CD4-positive, alpha-beta T cell (primary cell): Measurements from ENCODE around the gene DAAM1. TPM values are rescaled to one million over a fixed set of nuclear protein-coding genes. Genes with fewer than 3 reads are reported as not detected.

Experiments used
- ATAC-seq: fragments of 200-7000 bp; cut with Tn5 transposase; one replicate; pipeline ENCODE4 v1.10.0; 2022; ENCODE audit warnings: mild to moderate bottlenecking; ENCODE audit not compliant: poor library complexity
- CTCF ChIA-PET: fragments of 350-600 bp; sonication (Branson Sonifier 250); formaldehyde crosslinking; loops from one replicate; lab custom pipeline; 2021; ENCODE audit warnings: antibody characterized with exemption, inconsistent platforms; lab: Charles Lee
- POLR2A ChIA-PET: fragments of 350-600 bp; sonication (Branson Sonifier 250); formaldehyde crosslinking; loops from one replicate; lab custom pipeline; 2021; ENCODE audit warnings: antibody characterized with exemption, inconsistent platforms; lab: Charles Lee
- DNase-seq, 14 experiments: peaks; one replicate each; pipeline ENCODE4 v3.0.0-alpha.2; 2013 to 2020; ENCODE audit warnings: mixed read lengths in 2 of 14
- H3K27ac ChIP-seq, 2 donors: one replicate each; pipeline versions ENCODE4 v1.5.1 to v1.7.0; 2013; ENCODE audit warnings: low read length in 2 of 2, low read depth in 1 of 2, mild to moderate bottlenecking in 1 of 2
- H3K27me3 ChIP-seq, 2 experiments: 1 replicate in 1 of 2; 2 replicates in 1 of 2; pipeline versions ENCODE4 v1.6.1 to v1.7.0; 2013; ENCODE audit warnings: low read length in 2 of 2, control low read depth in 1 of 2, mild to moderate bottlenecking in 1 of 2, moderate library complexity in 1 of 2; ENCODE audit not compliant: insufficient read depth in 2 of 2, control insufficient read depth in 1 of 2
- H3K36me3 ChIP-seq: one replicate; pipeline ENCODE4 v1.6.1; 2013; ENCODE audit warnings: low read length, control low read depth; ENCODE audit not compliant: insufficient read depth
- H3K4me1 ChIP-seq: one replicate; pipeline ENCODE4 v1.6.1; 2013; ENCODE audit warnings: low read length, control low read depth; ENCODE audit not compliant: insufficient read depth
- H3K4me3 ChIP-seq: one replicate; pipeline ENCODE4 v1.5.1; 2013; ENCODE audit warnings: mild to moderate bottlenecking, low read length, moderate library complexity
- H3K9me3 ChIP-seq, 2 experiments: 1 replicate in 1 of 2; 2 replicates in 1 of 2; pipeline versions ENCODE4 v1.6.1 to v1.7.0; 2013; ENCODE audit warnings: low read length in 2 of 2, mild to moderate bottlenecking in 2 of 2, control low read depth in 1 of 2, moderate library complexity in 1 of 2; ENCODE audit not compliant: control insufficient read depth in 1 of 2, insufficient read depth in 1 of 2
- H3K27ac Mint-ChIP-seq: one replicate; pipeline ENCODE4 v1.8.0; 2020; ENCODE audit warnings: mixed read lengths
- H3K27me3 Mint-ChIP-seq: one replicate; pipeline ENCODE4 v1.8.0; 2021; ENCODE audit warnings: mixed read lengths
- H3K36me3 Mint-ChIP-seq: one replicate; pipeline ENCODE4 v1.8.0; 2021; ENCODE audit warnings: low read depth, mixed read lengths
- H3K4me1 Mint-ChIP-seq: one replicate; pipeline ENCODE4 v1.8.0; 2021; ENCODE audit warnings: low read depth, mixed read lengths
- H3K4me3 Mint-ChIP-seq: one replicate; pipeline ENCODE4 v1.8.0; 2020; ENCODE audit warnings: mild to moderate bottlenecking, mixed read lengths
- H3K9me3 Mint-ChIP-seq: one replicate; pipeline ENCODE4 v1.8.0; 2020; ENCODE audit warnings: mixed read lengths
- CTCF ChIP-seq: fragments of 200-600 bp; IDR thresholded peaks from one replicate; pipeline ENCODE4 v1.8.0; 2022; ENCODE audit warnings: antibody characterized with exemption, mild to moderate bottlenecking
- intact Hi-C, 2 experiments: fragments of 100-400 bp; cut with DNase I in 1 of 2; cut with micrococcal nuclease in 1 of 2; formaldehyde crosslinking; loops; one replicate each; pipeline versions ENCODE4 v1.15.1 to v1.9.0; 2023 to 2025; cut with DNase I, micrococcal nuclease
- total RNA-seq, 174 experiments: library from RNA in 2 of 174; stranded (reverse) in 2 of 174; gene quantifications; one replicate each; pipeline ENCODE4 v1.2.3 and lab custom pipeline; 2021 to 2026

Gene DAAM1
- total RNA-seq, 2 experiments from 2014 or later = 7.4 to 8.8 TPM

DNA sequence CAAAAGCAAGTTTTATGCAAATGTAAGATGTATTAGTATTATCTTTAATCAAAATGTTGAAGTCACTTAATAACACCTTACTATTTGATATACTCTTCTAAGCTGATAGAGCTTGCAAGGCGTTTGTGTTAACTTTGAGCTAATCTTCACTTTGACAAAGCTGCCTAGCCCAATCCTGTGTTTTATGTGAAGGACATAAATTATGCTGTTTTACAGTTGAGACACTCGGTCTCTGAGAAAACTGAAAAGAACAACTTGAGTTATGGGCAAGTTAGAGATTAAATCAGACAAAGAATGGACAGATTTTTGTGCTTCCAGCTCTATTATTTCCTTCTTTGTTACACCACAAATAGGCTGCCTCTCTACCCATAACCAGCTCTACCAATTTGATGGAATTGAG is 42.0 kb upstream of the DAAM1 start:
- Mint-ChIP-seq H3K4me3 (no peak overlapping the region), H3K36me3 (no peaks in the 10 kb centered on the region), H3K9me3 (no peaks in the 10 kb centered on the region), H3K4me1 (no peaks in the 10 kb centered on the region), H3K27ac (no peak overlapping the region), H3K27me3 (no peaks in the 10 kb centered on the region)
- Histone ChIP-seq H3K4me1 (no peaks in the 10 kb centered on the region), H3K27me3 (no peaks in the 10 kb centered on the region), H3K27ac (no peak overlapping the region), H3K4me3 (no peak overlapping the region), H3K9me3 (no peaks in the 10 kb centered on the region), H3K36me3 (no peaks in the 10 kb centered on the region)
- no peak for DNase-seq
- intact Hi-C loops = no loop called here
- ChIA-PET CTCF (no interaction called here), POLR2A (interaction anchor here (0.9 kb wide), 1 partner anchor 42 kb away, joined by 3 read pairs; the partner anchor contains the start of gene DAAM1)
- TF ChIP-seq CTCF = no peak
- ATAC-seq = no peak

DNA sequence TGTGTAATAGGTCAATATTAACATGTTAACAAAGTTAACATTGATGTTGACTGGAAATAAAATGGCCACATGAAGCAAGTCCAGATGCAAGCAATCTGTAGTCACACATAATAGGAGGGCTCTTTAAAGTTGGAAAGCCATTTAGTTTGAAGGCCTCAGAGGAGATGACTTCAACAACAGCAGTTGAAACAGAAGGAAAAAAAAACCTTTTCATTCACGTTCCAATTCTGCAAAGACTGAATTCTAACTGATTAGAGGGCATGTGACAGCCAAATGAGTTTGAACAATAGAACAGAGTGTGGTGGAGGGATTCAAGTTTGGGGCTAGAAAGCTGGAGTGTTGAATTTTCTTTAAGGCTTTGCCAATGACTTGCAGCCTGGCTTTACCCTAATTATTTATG is 41.5 kb upstream of the DAAM1 start:
- intact Hi-C loops = no loop called here
- no peaks in the 10 kb centered on the region for H3K36me3 Mint-ChIP-seq
- H3K4me3 ChIP-seq = no peak overlapping the region
- no peaks in the 10 kb centered on the region for H3K9me3 Mint-ChIP-seq
- no peaks in the 10 kb centered on the region for H3K4me1 ChIP-seq
- H3K27me3 ChIP-seq = no peaks in the 10 kb centered on the region
- TF ChIP-seq CTCF = no peak
- H3K27ac ChIP-seq = no peak overlapping the region
- no peaks in the 10 kb centered on the region for H3K36me3 ChIP-seq
- ChIA-PET CTCF (no interaction called here), POLR2A (interaction anchor here (0.9 kb wide), 1 partner anchor 41 kb away, joined by 3 read pairs; the partner anchor contains the start of gene DAAM1)
- H3K27me3 Mint-ChIP-seq = no peaks in the 10 kb centered on the region
- no peak for DNase-seq
- H3K4me1 Mint-ChIP-seq = no peaks in the 10 kb centered on the region
- no peaks in the 10 kb centered on the region for H3K9me3 ChIP-seq
- no peak overlapping the region for H3K27ac Mint-ChIP-seq
- no peak overlapping the region for H3K4me3 Mint-ChIP-seq
- ATAC-seq = no peak

DNA sequence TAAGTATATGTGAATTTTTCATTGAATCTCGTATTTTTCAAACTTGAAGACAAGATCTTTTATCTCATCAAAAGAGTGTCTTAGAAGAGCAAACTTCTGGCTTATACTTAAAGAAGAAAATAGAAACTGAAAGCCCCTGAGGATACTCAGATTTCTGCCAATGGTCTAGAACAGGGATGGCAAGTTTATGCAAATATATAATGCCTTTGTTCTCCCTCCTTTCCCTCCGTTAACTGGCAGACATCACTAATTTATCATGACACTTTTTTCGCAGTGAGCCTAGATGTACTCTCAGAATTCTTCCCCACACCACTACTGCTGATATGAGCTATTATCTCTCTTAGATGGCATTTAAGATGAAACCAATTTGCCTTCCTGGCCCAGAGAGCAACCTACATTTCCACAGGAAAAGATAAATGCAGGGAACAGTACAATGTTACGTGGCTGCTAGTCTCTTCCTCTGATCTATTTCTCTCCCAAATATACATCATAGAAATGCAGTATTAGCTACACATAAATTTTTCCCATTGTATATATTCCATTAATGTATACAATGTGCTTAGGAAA is 40.0 kb upstream of the DAAM1 start:
- H3K36me3 Mint-ChIP-seq = no peaks in the 10 kb centered on the region
- no peaks in the 10 kb centered on the region for H3K36me3 ChIP-seq

More for the DNA sequence above, 40.0 kb upstream of the DAAM1 start:
- Mint-ChIP-seq H3K4me3 (no peak overlapping the region), H3K4me1 (peaks cover 5% of the 10 kb centered on the region), H3K27me3 (no peaks in the 10 kb centered on the region), H3K27ac (no peak overlapping the region), H3K9me3 (no peaks in the 10 kb centered on the region)
- ChIA-PET CTCF (no interaction called here), POLR2A (no interaction called here)
- no peaks in the 10 kb centered on the region for H3K9me3 ChIP-seq
- DNase-seq (no peak), ATAC-seq (no peak)
- H3K27me3 ChIP-seq = no peaks in the 10 kb centered on the region
- intact Hi-C loops = no loop called here
- no peaks in the 10 kb centered on the region for H3K4me1 ChIP-seq
- H3K4me3 ChIP-seq = no peak overlapping the region
- H3K27ac ChIP-seq = no peak overlapping the region
- TF ChIP-seq CTCF = no peak
